ENCODE data around the gene CHRNA7.

Gene CHRNA7

GRCh38 chr15:32099097-32099785, 68.9 kb downstream of the CHRNA7 start:
- Mint-ChIP-seq H3K27ac (no peak overlapping the region), H3K9me3 (peaks cover 0 to 2% of the 10 kb centered on the region in 2 donors), H3K4me1 (no peaks in the 10 kb centered on the region), H3K27me3 (peaks cover 15 to 29% of the 10 kb centered on the region in 2 donors), H3K36me3 (no peaks in the 10 kb centered on the region), H3K4me3 (no peak overlapping the region)
- ATAC-seq (replicated peaks) = no peak
- DNase-seq = no peak

GRCh38 chr15:32099956-32100684, 69.8 kb downstream of the CHRNA7 start:
- Mint-ChIP-seq H3K4me1 (no peaks in the 10 kb centered on the region), H3K36me3 (no peaks in the 10 kb centered on the region), H3K4me3 (no peak overlapping the region), H3K27ac (no peak overlapping the region), H3K27me3 (peaks cover 18 to 34% of the 10 kb centered on the region in 2 donors), H3K9me3 (peaks cover 0 to 4% of the 10 kb centered on the region in 2 donors)
- no peak for ATAC-seq (replicated peaks)
- no peak for DNase-seq

GRCh38 chr15:32104061-32104995, 74.0 kb downstream of the CHRNA7 start:
- peaks cover 0 to 4% of the 10 kb centered on the region in 2 donors for H3K9me3 Mint-ChIP-seq
- DNase-seq (no peak), ATAC-seq (replicated peaks) (peak in 1 of 2 donors; percentile 27)
- H3K4me1 Mint-ChIP-seq = no peaks in the 10 kb centered on the region
- no peaks in the 10 kb centered on the region for H3K36me3 Mint-ChIP-seq
- H3K4me3 Mint-ChIP-seq = no peak overlapping the region
- H3K27ac Mint-ChIP-seq = no peak overlapping the region
- peaks cover 12 to 15% of the 10 kb centered on the region in 2 donors for H3K27me3 Mint-ChIP-seq

- H3K36me3 Mint-ChIP-seq = no peaks in the 10 kb centered on the region
- no peak for DNase-seq
- no peaks in the 10 kb centered on the region for H3K4me1 Mint-ChIP-seq
- ATAC-seq (replicated peaks) = no peak
- no peak overlapping the region for H3K4me3 Mint-ChIP-seq
- H3K27me3 Mint-ChIP-seq = peaks cover 12 to 17% of the 10 kb centered on the region in 2 donors
- peaks cover 0 to 4% of the 10 kb centered on the region in 2 donors for H3K9me3 Mint-ChIP-seq
- H3K27ac Mint-ChIP-seq = no peak overlapping the region
Measured at GRCh38 chr15:32105258-32106241, 75.2 kb downstream of the CHRNA7 start.

- Mint-ChIP-seq H3K27me3 (peaks cover 12 to 19% of the 10 kb centered on the region in 2 donors), H3K4me3 (no peak overlapping the region), H3K9me3 (peaks cover 0 to 4% of the 10 kb centered on the region in 2 donors), H3K36me3 (no peaks in the 10 kb centered on the region), H3K4me1 (no peaks in the 10 kb centered on the region), H3K27ac (no peak overlapping the region)
- no peak for DNase-seq
- no peak for ATAC-seq (replicated peaks)
Measured at GRCh38 chr15:32106401-32107381, 76.4 kb downstream of the CHRNA7 start.

- no peak for ATAC-seq (replicated peaks)
- H3K36me3 Mint-ChIP-seq = no peaks in the 10 kb centered on the region
- H3K27me3 Mint-ChIP-seq = peaks cover 12 to 19% of the 10 kb centered on the region in 2 donors
- H3K27ac Mint-ChIP-seq = no peak overlapping the region
- DNase-seq = no peak
- no peaks in the 10 kb centered on the region for H3K4me1 Mint-ChIP-seq
- H3K9me3 Mint-ChIP-seq = peaks cover 0 to 4% of the 10 kb centered on the region in 2 donors
- H3K4me3 Mint-ChIP-seq = no peak overlapping the region
Measured at GRCh38 chr15:32107477-32108080, 77.3 kb downstream of the CHRNA7 start.

- ATAC-seq (replicated peaks) (no peak), DNase-seq (no peak)
- no peak overlapping the region for H3K27ac Mint-ChIP-seq
- no peak overlapping the region for H3K4me3 Mint-ChIP-seq
- H3K36me3 Mint-ChIP-seq = no peaks in the 10 kb centered on the region
- no peaks in the 10 kb centered on the region for H3K4me1 Mint-ChIP-seq
- peaks cover 0 to 4% of the 10 kb centered on the region in 2 donors for H3K9me3 Mint-ChIP-seq
- peaks cover 12 to 17% of the 10 kb centered on the region in 2 donors for H3K27me3 Mint-ChIP-seq
Measured at GRCh38 chr15:32108661-32109060, 78.3 kb downstream of the CHRNA7 start.

GRCh38 chr15:32112101-32112500, 81.8 kb downstream of the CHRNA7 start:
- no peaks in the 10 kb centered on the region for H3K4me1 Mint-ChIP-seq
- H3K27ac Mint-ChIP-seq = no peak overlapping the region
- H3K27me3 Mint-ChIP-seq = peaks cover 5 to 7% of the 10 kb centered on the region in 2 donors
- DNase-seq (no peak), ATAC-seq (replicated peaks) (no peak)
- no peak overlapping the region for H3K4me3 Mint-ChIP-seq
- no peaks in the 10 kb centered on the region for H3K9me3 Mint-ChIP-seq
- H3K36me3 Mint-ChIP-seq = no peaks in the 10 kb centered on the region

- Mint-ChIP-seq H3K4me1 (no peaks in the 10 kb centered on the region), H3K27me3 (peaks cover 5 to 11% of the 10 kb centered on the region in 2 donors), H3K27ac (no peak overlapping the region), H3K36me3 (no peaks in the 10 kb centered on the region), H3K9me3 (no peaks in the 10 kb centered on the region), H3K4me3 (no peak overlapping the region)
- ATAC-seq (replicated peaks) = no peak
- DNase-seq = no peak
Measured at GRCh38 chr15:32113224-32113623, 82.9 kb downstream of the CHRNA7 start.

GRCh38 chr15:32117122-32117521, 86.8 kb downstream of the CHRNA7 start:
- Mint-ChIP-seq H3K9me3 (no peaks in the 10 kb centered on the region), H3K4me1 (no peaks in the 10 kb centered on the region), H3K27me3 (peaks cover 0 to 7% of the 10 kb centered on the region in 2 donors), H3K36me3 (no peaks in the 10 kb centered on the region), H3K4me3 (no peak overlapping the region), H3K27ac (no peak overlapping the region)
- no peak for DNase-seq
- no peak for ATAC-seq (replicated peaks)

- no peaks in the 10 kb centered on the region for H3K36me3 Mint-ChIP-seq
- ATAC-seq (replicated peaks) = no peak
- H3K4me1 Mint-ChIP-seq = no peaks in the 10 kb centered on the region
- H3K9me3 Mint-ChIP-seq = no peaks in the 10 kb centered on the region
- no peak for DNase-seq
- H3K27ac Mint-ChIP-seq = no peak overlapping the region
- peaks cover 0 to 7% of the 10 kb centered on the region in 2 donors for H3K27me3 Mint-ChIP-seq
- H3K4me3 Mint-ChIP-seq = no peak overlapping the region
Measured at GRCh38 chr15:32119286-32119685, 89.0 kb downstream of the CHRNA7 start.

GRCh38 chr15:32119694-32120330, 89.5 kb downstream of the CHRNA7 start:
- Mint-ChIP-seq H3K4me3 (no peak overlapping the region), H3K36me3 (no peaks in the 10 kb centered on the region), H3K4me1 (no peaks in the 10 kb centered on the region), H3K27me3 (peaks cover 0 to 7% of the 10 kb centered on the region in 2 donors), H3K9me3 (no peaks in the 10 kb centered on the region), H3K27ac (no peak overlapping the region)
- ATAC-seq (replicated peaks) = no peak
- no peak for DNase-seq
